ENCODE results near the gene DMAC1. TPM values are rescaled to one million over a fixed set of nuclear protein-coding genes. Genes with fewer than 3 reads are reported as not detected.
A peak's percentile ranks its signal among the peaks of the same experiment; 100 is the strongest.

DMAC1 gene
- total RNA-seq, 1 donor: 7.8 TPM

- no peak overlapping the region for H3K4me3 ChIP-seq (ENCODE audit: low read depth, low read length)
- DNase-seq (ENCODE audit: low read depth): no peak
- TF ChIP-seq CTCF (IDR thresholded peaks at IDR 0.05; ENCODE audit: insufficient read depth, low read depth, low read length): no peak
Measured at GRCh38 chr9:7777771-7778170, 21.8 kb downstream of the DMAC1 start.

GRCh38 chr9:7770111-7770510, 29.5 kb downstream of the DMAC1 start:
- TF ChIP-seq CTCF (IDR thresholded peaks at IDR 0.05; ENCODE audit: insufficient read depth, low read depth, low read length): no peak
- no peak for DNase-seq (ENCODE audit: low read depth)
- no peak overlapping the region for H3K4me3 ChIP-seq (ENCODE audit: low read depth, low read length)

- TF ChIP-seq CTCF (IDR thresholded peaks at IDR 0.05; ENCODE audit: insufficient read depth, low read depth, low read length): no peak
- H3K4me3 ChIP-seq (ENCODE audit: low read depth, low read length): no peak overlapping the region
- no peak for DNase-seq (ENCODE audit: low read depth)
Measured at GRCh38 chr9:7762600-7762999, 37.0 kb downstream of the DMAC1 start.

- no peak overlapping the region for H3K4me3 ChIP-seq (ENCODE audit: low read depth, low read length)
- DNase-seq (ENCODE audit: low read depth): peak; percentile 5
- TF ChIP-seq CTCF (IDR thresholded peaks at IDR 0.05; ENCODE audit: insufficient read depth, low read depth, low read length): no peak
Measured at GRCh38 chr9:7760014-7760415, 39.6 kb downstream of the DMAC1 start.

GRCh38 chr9:7756088-7756487, 43.5 kb downstream of the DMAC1 start:
- no peak for DNase-seq (ENCODE audit: low read depth)
- no peak overlapping the region for H3K4me3 ChIP-seq (ENCODE audit: low read depth, low read length)
- no peak for TF ChIP-seq CTCF (IDR thresholded peaks at IDR 0.05; ENCODE audit: insufficient read depth, low read depth, low read length)

- DNase-seq (ENCODE audit: low read depth): no peak
- no peak overlapping the region for H3K4me3 ChIP-seq (ENCODE audit: low read depth, low read length)
- no peak for TF ChIP-seq CTCF (IDR thresholded peaks at IDR 0.05; ENCODE audit: insufficient read depth, low read depth, low read length)
Measured at GRCh38 chr9:7752481-7752880, 47.1 kb downstream of the DMAC1 start.
